Body of pancreas (tissue), 4 donors: ENCODE measurements around the gene KLHDC10. TPM values are rescaled to one million over a fixed set of nuclear protein-coding genes. Genes with fewer than 3 reads are reported as not detected.

ENCODE experiments used
- ATAC-seq: fragments of 150-250 bp; one replicate; pipeline ENCODE4 v1.9.1; 2016
- DNase-seq, 4 donors: peaks; one replicate each; pipeline ENCODE4 v3.0.0-alpha.2; 2019
- H3K27ac ChIP-seq, 4 donors: fragments of 200-600 bp; sonication (generic); 1 replicate in 3 of 4; 2 replicates in 1 of 4; pipeline versions ENCODE4 v1.5.1 to v1.6.1; 2016 to 2019; ENCODE audit warnings: mild to moderate bottlenecking in 1 of 4, mixed read lengths in 1 of 4, moderate library complexity in 1 of 4
- H3K27me3 ChIP-seq, 2 donors: fragments of 200-600 bp; sonication (generic); one replicate each; pipeline ENCODE4 v1.6.0; 2016; ENCODE audit warnings: mild to moderate bottlenecking in 1 of 2
- H3K36me3 ChIP-seq, 2 donors: fragments of 200-600 bp; sonication (generic); replicated peaks in 1 of 2; 2 replicates each; pipeline ENCODE4 v1.5.1; 2016; ENCODE audit warnings: low read depth in 2 of 2; ENCODE audit not compliant: insufficient read depth in 1 of 2
- H3K4me1 ChIP-seq: fragments of 200-600 bp; sonication (generic); one replicate; pipeline ENCODE4 v1.6.0; 2016
- H3K4me3 ChIP-seq, 2 donors: fragments of 200-600 bp; sonication (generic); 1 replicate in 1 of 2; 2 replicates in 1 of 2; pipeline ENCODE4 v1.5.1; 2016 to 2019
- H3K9me3 ChIP-seq, 3 donors: fragments of 200-600 bp; sonication (generic); 1 replicate in 2 of 3; 2 replicates in 1 of 3; pipeline ENCODE4 v1.5.1; 2016
- POLR2A ChIP-seq, 3 donors: fragments of 450-650 bp; IDR thresholded peaks; one replicate each; pipeline ENCODE4 v1.6.1; 2016; ENCODE audit warnings: antibody characterized with exemption in 3 of 3, mild to moderate bottlenecking in 2 of 3
- WGBS, 2 donors: methylation state at CpG; one replicate each; pipeline ENCODE4 v1.1.5; 2017; 5-methylcytosine and 5-hydroxymethylcytosine counted together
- intact Hi-C: fragments of 100-400 bp; cut with DNase I; formaldehyde crosslinking; loops from one replicate; pipeline ENCODE4 v1.15.1; 2023
- total RNA-seq, 2 donors: library from RNA; depleted of rRNA; stranded (reverse); fragments of >200 nt; gene quantifications; one replicate each; pipeline ENCODE4 v1.1.0, GENCODE V29; 2016
- TF ChIP-seq, protein P1 (sequence below), 7 experiments: fragments of 450-650 bp in 4 of 7; fragments of 200-600 bp in 3 of 7; sonication (generic) in 3 of 7; IDR thresholded peaks; one replicate each; pipeline ENCODE4 v1.5.1; 2016 to 2019; ENCODE audit warnings: antibody characterized with exemption in 7 of 7

Gene KLHDC10
- total RNA-seq, 2 donors from 2014 or later, result 10.5 to 15.6 TPM

DNA sequence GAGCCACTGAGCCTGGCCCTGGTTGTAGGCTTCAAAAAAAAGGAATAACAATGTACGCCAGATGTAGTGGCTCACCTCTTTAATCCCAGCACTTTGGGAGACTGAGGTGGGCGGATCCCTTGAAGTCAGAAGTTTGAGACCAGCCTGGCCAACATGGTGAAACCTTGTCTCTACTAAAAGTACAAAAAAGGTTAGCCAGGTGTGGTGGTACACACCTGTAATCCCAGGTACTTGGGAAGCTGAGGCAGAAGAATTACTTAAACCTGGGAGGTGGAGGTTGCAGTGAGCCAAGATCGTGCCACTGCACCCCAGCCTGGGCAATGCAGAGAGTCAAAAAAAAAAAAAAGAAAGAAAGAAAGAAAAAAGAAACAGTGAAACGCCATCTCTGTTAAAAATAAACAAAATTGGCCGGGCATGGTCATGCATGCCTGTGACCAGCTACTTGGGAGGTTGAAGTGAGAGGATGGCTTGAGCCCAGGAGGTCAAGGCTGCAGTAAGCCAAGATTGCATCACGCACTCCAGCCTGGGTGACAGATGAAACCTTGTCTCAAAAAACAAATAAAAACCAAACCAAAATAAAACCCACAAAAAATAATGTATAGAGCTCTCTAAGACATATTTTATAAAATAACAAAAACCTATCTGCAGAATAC lies 4.7 kb upstream of the KLHDC10 start:
- TF ChIP-seq, protein P1, sequence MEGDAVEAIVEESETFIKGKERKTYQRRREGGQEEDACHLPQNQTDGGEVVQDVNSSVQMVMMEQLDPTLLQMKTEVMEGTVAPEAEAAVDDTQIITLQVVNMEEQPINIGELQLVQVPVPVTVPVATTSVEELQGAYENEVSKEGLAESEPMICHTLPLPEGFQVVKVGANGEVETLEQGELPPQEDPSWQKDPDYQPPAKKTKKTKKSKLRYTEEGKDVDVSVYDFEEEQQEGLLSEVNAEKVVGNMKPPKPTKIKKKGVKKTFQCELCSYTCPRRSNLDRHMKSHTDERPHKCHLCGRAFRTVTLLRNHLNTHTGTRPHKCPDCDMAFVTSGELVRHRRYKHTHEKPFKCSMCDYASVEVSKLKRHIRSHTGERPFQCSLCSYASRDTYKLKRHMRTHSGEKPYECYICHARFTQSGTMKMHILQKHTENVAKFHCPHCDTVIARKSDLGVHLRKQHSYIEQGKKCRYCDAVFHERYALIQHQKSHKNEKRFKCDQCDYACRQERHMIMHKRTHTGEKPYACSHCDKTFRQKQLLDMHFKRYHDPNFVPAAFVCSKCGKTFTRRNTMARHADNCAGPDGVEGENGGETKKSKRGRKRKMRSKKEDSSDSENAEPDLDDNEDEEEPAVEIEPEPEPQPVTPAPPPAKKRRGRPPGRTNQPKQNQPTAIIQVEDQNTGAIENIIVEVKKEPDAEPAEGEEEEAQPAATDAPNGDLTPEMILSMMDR (IDR thresholded peaks at IDR 0.05), result no peak
- TF ChIP-seq POLR2A (IDR thresholded peaks at IDR 0.05), result no peak
- H3K9me3 ChIP-seq, result no peaks in the 10 kb centered on the region
- intact Hi-C loops, result loop anchor here (10.0 kb wide), 1 partner anchor 659 kb away; no protein-coding TSS in a partner anchor
- no peaks in the 10 kb centered on the region for H3K36me3 ChIP-seq
- no peak for DNase-seq
- H3K4me3 ChIP-seq, result no peak overlapping the region
- no peaks in the 10 kb centered on the region for H3K27me3 ChIP-seq
- WGBS, 2 donors, result 49 to 50% methylated on average over 6 of the region's 6 CpGs
- ATAC-seq, result no peak
- H3K4me1 ChIP-seq, result no peaks in the 10 kb centered on the region
- no peak overlapping the region for H3K27ac ChIP-seq

DNA sequence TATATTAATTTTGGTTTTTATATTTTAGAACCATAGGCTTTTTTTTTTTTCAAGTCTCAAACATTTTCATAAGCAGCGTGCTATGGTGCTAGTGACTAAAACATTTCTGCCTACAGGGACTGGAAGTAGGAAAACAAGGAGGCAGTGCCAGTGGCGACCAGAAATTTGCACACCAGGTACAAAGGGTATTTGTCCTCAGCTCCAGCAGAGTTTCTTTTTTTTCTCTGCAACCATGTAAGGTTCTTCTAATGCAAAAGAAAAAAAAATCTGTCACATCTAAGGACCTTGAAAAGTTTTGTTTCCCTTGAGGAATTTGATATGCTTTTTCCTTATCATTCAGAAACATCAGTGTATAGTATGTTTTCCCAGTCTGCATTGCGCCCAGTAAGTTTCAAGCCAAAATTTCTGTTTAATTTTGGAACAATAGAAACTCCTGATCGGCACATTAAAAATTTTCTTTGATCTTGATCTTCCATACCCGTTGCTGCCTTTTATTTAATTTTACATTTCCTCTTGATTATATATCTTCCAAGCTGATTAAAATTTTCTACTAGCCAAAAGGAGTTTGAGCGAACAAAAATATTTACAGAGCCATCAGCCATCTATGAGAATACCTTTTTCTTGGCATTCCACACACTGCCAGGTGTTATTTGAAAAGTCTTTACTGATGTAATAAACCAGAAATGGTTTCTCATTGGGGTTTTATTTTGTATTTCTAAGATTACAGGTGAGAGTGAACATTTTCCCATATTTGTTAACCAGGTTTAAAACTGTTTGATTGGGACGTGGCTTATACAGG lies 956 bp upstream of the KLHDC10 start:
- no peak for TF ChIP-seq POLR2A (IDR thresholded peaks at IDR 0.05)
- TF ChIP-seq, protein P1 (IDR thresholded peaks at IDR 0.05), result no peak
- no peaks in the 10 kb centered on the region for H3K9me3 ChIP-seq
- H3K4me3 ChIP-seq, result peak overlapping the region in 1 of 2 donors; percentile 11
- H3K36me3 ChIP-seq, result no peaks in the 10 kb centered on the region
- intact Hi-C loops, result loop anchor here (10.0 kb wide), 1 partner anchor 655 kb away; no protein-coding TSS in a partner anchor
- WGBS, 2 donors, result 17 to 19% methylated on average over 7 of the region's 7 CpGs
- H3K4me1 ChIP-seq, result peaks cover 30% of the 10 kb centered on the region
- H3K27me3 ChIP-seq, result no peaks in the 10 kb centered on the region
- H3K27ac ChIP-seq, result peak overlapping the region; percentile 79 to 95 (median 86)
- DNase-seq, result peak in 3 of 4 donors; percentile 23 to 37 (median 33)
- ATAC-seq, result no peak

DNA sequence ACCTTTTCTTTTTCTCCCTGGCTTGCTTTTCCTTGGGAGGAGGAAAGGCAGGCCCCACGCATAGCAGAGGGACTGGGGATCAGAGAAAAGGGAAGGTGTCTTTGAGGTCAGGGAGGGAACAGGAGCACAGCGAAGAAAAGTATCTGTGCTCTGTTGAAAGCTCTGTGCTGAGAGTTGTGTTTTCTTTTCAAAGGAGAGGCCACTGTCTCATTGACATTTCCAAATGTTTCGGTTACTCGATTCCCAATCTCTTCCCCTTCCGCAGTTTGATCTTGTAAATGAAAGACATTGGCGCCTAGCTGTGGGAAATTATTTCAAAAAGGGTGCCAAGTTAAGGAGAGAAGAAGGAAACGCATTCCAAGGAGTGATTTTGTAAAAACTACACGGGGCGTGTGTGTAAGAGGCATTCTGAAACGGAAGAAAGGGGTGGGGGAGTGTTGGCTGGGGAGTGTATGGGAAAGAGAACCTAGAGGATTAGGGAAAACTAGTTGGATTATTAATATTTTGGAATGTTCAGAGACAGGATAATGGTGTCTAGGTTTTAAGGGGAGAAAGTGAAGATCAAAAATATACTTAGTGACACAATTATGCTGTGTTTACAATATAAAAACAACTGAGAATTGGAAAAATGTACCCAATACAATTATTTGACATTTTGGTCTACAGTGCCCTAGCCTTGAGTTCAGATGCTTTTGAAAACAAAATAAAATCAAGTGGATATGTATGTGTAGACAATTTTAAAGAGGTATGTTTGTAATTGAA lies 708 bp downstream of the KLHDC10 start:
- peak overlapping the region; percentile 79 to 95 (median 84) for H3K27ac ChIP-seq
- ATAC-seq, result no peak
- H3K36me3 ChIP-seq, result no peaks in the 10 kb centered on the region
- TF ChIP-seq POLR2A (IDR thresholded peaks at IDR 0.05), result no peak
- no peaks in the 10 kb centered on the region for H3K9me3 ChIP-seq
- peaks cover 45% of the 10 kb centered on the region for H3K4me1 ChIP-seq
- 0% methylated on average over 10 of the region's 10 CpGs for WGBS, 2 donors
- H3K4me3 ChIP-seq, result peak overlapping the region; percentile 96 to 99
- no peak for DNase-seq
- H3K27me3 ChIP-seq, result no peaks in the 10 kb centered on the region
- intact Hi-C loops, result loop anchor here (10.0 kb wide), 1 partner anchor 424 kb away; the partner anchor contains the start of gene MEST

DNA sequence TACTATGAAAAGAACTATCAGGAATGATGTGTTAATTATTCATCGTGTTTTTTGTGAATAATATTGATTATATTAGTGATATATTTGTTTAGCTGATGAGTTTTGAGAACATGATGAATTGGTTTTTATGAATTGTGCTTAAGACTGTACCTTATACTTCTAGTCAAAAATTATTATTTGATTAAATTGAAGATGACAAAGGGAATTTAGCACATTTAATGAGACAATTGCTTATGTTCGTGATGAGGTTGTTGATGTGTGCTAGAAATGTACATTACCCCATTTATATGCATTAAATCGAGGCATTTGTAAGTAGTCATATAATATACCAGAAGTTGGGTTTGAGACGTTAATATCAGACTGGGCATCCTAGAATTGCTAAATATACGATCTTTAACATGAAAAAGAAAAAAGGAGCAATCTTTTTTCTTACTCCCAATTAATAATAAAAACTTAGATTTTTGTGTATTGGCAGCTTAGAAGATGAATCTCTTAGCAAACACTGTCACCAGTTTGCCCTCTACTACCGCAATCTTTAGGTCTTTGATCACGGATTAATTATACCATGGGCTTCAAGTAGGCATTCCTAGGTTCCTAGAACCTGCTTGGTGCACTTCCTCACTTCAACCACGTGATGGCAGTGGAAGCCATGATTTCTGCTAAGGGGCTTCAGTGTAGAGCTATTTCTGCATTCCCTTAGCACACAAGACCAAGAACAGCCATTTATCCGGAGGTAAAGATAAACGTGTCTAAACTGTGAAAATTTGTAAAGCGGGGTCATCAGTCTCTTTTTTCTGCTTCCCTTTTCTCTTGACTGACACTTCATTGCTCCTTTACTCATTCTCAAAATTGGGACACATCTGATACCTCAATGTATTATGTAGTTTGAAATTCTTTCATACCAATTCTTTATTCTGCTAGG lies 1.6 kb downstream of the KLHDC10 start:
- H3K36me3 ChIP-seq, result no peaks in the 10 kb centered on the region
- peak overlapping the region in 1 of 2 donors; percentile 99 for H3K4me3 ChIP-seq
- H3K27me3 ChIP-seq, result no peaks in the 10 kb centered on the region
- peak; percentile 54 to 69 (median 64) for DNase-seq
- H3K27ac ChIP-seq, result peak overlapping the region in 2 of 4 donors; percentile 79 to 95
- ATAC-seq, result peak; percentile 38
- TF ChIP-seq, protein P1 (IDR thresholded peaks at IDR 0.05), result peak; percentile 79 to 96 (median 93)
- TF ChIP-seq POLR2A (IDR thresholded peaks at IDR 0.05), result no peak
- no peaks in the 10 kb centered on the region for H3K9me3 ChIP-seq
- intact Hi-C loops, result loop anchor here (10.0 kb wide), 1 partner anchor 423 kb away; the partner anchor contains the start of gene MEST
- H3K4me1 ChIP-seq, result peaks cover 47% of the 10 kb centered on the region
- 1 to 2% methylated on average over 11 of the region's 11 CpGs for WGBS, 2 donors
